ENCODE data around the gene RGS6.

RGS6 gene

GRCh38 chr14:72546344-72547016 lies 614.3 kb downstream of the RGS6 start:
- DNase-seq (ENCODE audit: low read depth in 2 of 2), result no peak
- no peak for TF ChIP-seq CTCF (IDR thresholded peaks at IDR 0.05; ENCODE audit: low read depth, low read length)
- H3K4me3 ChIP-seq (replicated peaks in 1 of 2; ENCODE audit: low read depth in 2 of 2, low read length in 2 of 2), result no peak overlapping the region

DNA sequence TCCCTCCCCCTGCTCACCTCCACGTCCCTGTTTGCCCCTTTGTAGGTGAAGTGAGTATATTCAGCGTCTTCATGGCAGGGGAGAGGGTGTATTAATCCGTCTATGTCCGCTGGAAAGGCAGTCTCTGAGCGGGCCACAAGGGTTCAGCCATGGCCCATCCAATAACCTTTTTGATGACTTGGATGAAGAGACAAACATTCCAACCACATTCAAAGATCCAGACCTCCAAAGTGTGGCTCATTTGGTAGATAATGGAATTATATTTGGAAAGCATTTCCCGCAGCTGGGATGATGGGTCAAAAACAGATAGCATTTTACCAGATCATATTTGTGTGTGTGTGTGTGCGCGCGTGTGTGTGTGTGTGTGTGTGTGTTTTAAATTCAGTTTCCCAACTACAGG lies 615.8 kb downstream of the RGS6 start:
- TF ChIP-seq CTCF (IDR thresholded peaks at IDR 0.05; ENCODE audit: low read depth, low read length), result no peak
- peak in 1 of 2 donors; percentile 29 for DNase-seq (ENCODE audit: low read depth in 2 of 2)
- no peak overlapping the region for H3K4me3 ChIP-seq (replicated peaks in 1 of 2; ENCODE audit: low read depth in 2 of 2, low read length in 2 of 2)

GRCh38 chr14:72549026-72549425 lies 616.8 kb downstream of the RGS6 start:
- TF ChIP-seq CTCF (IDR thresholded peaks at IDR 0.05; ENCODE audit: low read depth, low read length), result no peak
- H3K4me3 ChIP-seq (replicated peaks in 1 of 2; ENCODE audit: low read depth in 2 of 2, low read length in 2 of 2), result no peak overlapping the region
- no peak for DNase-seq (ENCODE audit: low read depth in 2 of 2)

GRCh38 chr14:72549854-72550253 lies 617.6 kb downstream of the RGS6 start:
- TF ChIP-seq CTCF (IDR thresholded peaks at IDR 0.05; ENCODE audit: low read depth, low read length), result no peak
- DNase-seq (ENCODE audit: low read depth in 2 of 2), result no peak
- no peak overlapping the region for H3K4me3 ChIP-seq (replicated peaks in 1 of 2; ENCODE audit: low read depth in 2 of 2, low read length in 2 of 2)

DNA sequence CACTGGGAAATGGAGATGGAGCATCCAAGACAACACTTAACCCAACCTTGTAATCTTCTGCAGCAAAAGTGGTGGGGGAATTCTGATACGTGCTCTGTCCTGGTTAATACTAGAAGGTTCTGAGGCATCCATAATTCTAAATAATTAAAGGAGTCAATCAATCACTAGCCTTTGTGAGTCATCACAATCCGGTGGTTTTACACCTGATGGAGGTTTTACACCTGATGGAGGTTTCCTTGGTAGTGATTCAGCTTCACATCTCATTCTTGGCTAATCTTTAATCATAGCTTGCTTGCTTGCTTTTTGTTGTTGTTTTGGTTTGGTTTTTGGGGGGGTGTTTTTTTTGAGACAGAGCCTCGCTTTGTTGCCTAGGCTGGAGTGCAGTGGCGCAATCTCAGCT lies 618.3 kb downstream of the RGS6 start:
- no peak for TF ChIP-seq CTCF (IDR thresholded peaks at IDR 0.05; ENCODE audit: low read depth, low read length)
- no peak for DNase-seq (ENCODE audit: low read depth in 2 of 2)
- no peak overlapping the region for H3K4me3 ChIP-seq (replicated peaks in 1 of 2; ENCODE audit: low read depth in 2 of 2, low read length in 2 of 2)

- no peak for DNase-seq (ENCODE audit: low read depth in 2 of 2)
- no peak overlapping the region for H3K4me3 ChIP-seq (replicated peaks in 1 of 2; ENCODE audit: low read depth in 2 of 2, low read length in 2 of 2)
- no peak for TF ChIP-seq CTCF (IDR thresholded peaks at IDR 0.05; ENCODE audit: low read depth, low read length)
Observed at GRCh38 chr14:72552236-72552635, 620.0 kb downstream of the RGS6 start.

DNA sequence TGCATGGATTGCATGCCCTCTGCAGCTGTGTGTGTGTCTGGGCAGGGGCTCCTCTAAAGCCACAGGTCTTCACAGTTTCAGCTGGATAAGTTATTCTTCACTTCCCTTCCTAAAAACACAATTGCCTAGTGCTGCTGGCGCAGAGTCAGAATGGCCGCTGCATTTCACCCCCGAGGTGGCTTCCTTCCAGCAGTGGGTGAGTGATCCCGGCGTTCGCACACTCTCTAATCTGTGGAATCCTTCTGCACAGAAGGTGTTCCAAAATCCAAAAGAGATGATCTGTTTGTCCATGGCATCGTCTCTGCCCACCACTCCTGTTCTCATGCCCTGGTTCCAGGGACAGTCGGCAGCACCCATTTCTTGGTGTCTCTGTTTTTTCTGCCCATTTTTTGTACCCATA lies 620.9 kb downstream of the RGS6 start:
- no peak overlapping the region for H3K4me3 ChIP-seq (replicated peaks in 1 of 2; ENCODE audit: low read depth in 2 of 2, low read length in 2 of 2)
- DNase-seq (ENCODE audit: low read depth in 2 of 2), result peak in 1 of 2 donors; percentile 36
- no peak for TF ChIP-seq CTCF (IDR thresholded peaks at IDR 0.05; ENCODE audit: low read depth, low read length)
